Activated effector memory CD4-positive, alpha-beta T cell treated with Interleukin-2 at 50 U/mL for 16 hours (primary cell): ENCODE data around the gene CAPN10.

Experiments used
- DNase-seq: peaks from one replicate; pipeline ENCODE4 v3.0.0-alpha.2; 2020

The CAPN10 gene

GRCh38 chr2:240575101-240575965, 11.2 kb upstream of the CAPN10 start:
- DNase-seq = no peak

GRCh38 chr2:240576036-240576435, 10.5 kb upstream of the CAPN10 start:
- no peak for DNase-seq

- DNase-seq = no peak
Measured at GRCh38 chr2:240576436-240577205, 9.9 kb upstream of the CAPN10 start.

- DNase-seq = no peak
Measured at GRCh38 chr2:240577281-240578109, 9.0 kb upstream of the CAPN10 start.

GRCh38 chr2:240578110-240578450, 8.5 kb upstream of the CAPN10 start:
- no peak for DNase-seq

GRCh38 chr2:240578488-240578887, 8.0 kb upstream of the CAPN10 start:
- DNase-seq = no peak

- DNase-seq = no peak
Measured at GRCh38 chr2:240579071-240579762, 7.3 kb upstream of the CAPN10 start.

- peak; percentile 78 for DNase-seq
Measured at GRCh38 chr2:240579771-240580614, 6.5 kb upstream of the CAPN10 start.

- DNase-seq = no peak
Measured at GRCh38 chr2:240581811-240582210, 4.7 kb upstream of the CAPN10 start.

- no peak for DNase-seq
Measured at GRCh38 chr2:240582781-240583180, 3.8 kb upstream of the CAPN10 start.

- DNase-seq = no peak
Measured at GRCh38 chr2:240583774-240584173, 2.8 kb upstream of the CAPN10 start.

- no peak for DNase-seq
Measured at GRCh38 chr2:240584486-240585031, 2.0 kb upstream of the CAPN10 start.

- no peak for DNase-seq
Measured at GRCh38 chr2:240585101-240585500, 1.4 kb upstream of the CAPN10 start.

- DNase-seq = no peak
Measured at GRCh38 chr2:240585681-240586197, 795 bp upstream of the CAPN10 start.

GRCh38 chr2:240586919-240587800, 626 bp downstream of the CAPN10 start:
- DNase-seq = peak; percentile 51

- no peak for DNase-seq
Measured at GRCh38 chr2:240588006-240588655, 1.6 kb downstream of the CAPN10 start.

- DNase-seq = no peak
Measured at GRCh38 chr2:240588669-240589068, 2.1 kb downstream of the CAPN10 start.

GRCh38 chr2:240589375-240589774, 2.8 kb downstream of the CAPN10 start:
- DNase-seq = no peak

- DNase-seq = no peak
Measured at GRCh38 chr2:240589850-240590525, 3.5 kb downstream of the CAPN10 start.
